Epidermal melanocyte (primary cell): ENCODE data around the gene LRRC8C.
"Not testable (repeated sequence)": the region's sequence is repeated elsewhere in the genome, so short reads cannot be mapped to it uniquely, and the experiment has no call there.

Source experiments
- DNase-seq: peaks from one replicate; pipeline ENCODE4 v3.0.0; 2011; ENCODE audit warnings: low spot score; ENCODE audit not compliant: insufficient read length

Gene LRRC8C

GRCh38 chr1:89702520-89703045, 69.7 kb downstream of the LRRC8C start:
- DNase-seq, result no peak

GRCh38 chr1:89703469-89703868, 70.5 kb downstream of the LRRC8C start:
- no peak for DNase-seq

- DNase-seq, result no peak
These were observed 71.1 kb downstream of the LRRC8C start for GRCh38 chr1:89704014-89704413.

- DNase-seq, result not testable (repeated sequence)
These were observed 72.0 kb downstream of the LRRC8C start for GRCh38 chr1:89704885-89705284.

- DNase-seq, result no peak
These were observed 73.2 kb downstream of the LRRC8C start for GRCh38 chr1:89705901-89706699.

- no peak for DNase-seq
These were observed 73.7 kb downstream of the LRRC8C start for GRCh38 chr1:89706700-89707012.

- no peak for DNase-seq
These were observed 75.9 kb downstream of the LRRC8C start for GRCh38 chr1:89708751-89709375.

- DNase-seq, result no peak
These were observed 77.7 kb downstream of the LRRC8C start for GRCh38 chr1:89710498-89711139.

- no peak for DNase-seq
These were observed 78.3 kb downstream of the LRRC8C start for GRCh38 chr1:89711140-89711778.

GRCh38 chr1:89712420-89712819, 79.5 kb downstream of the LRRC8C start:
- DNase-seq, result no peak

GRCh38 chr1:89715677-89716076, 82.8 kb downstream of the LRRC8C start:
- DNase-seq, result no peak

- no peak for DNase-seq
These were observed 86.8 kb downstream of the LRRC8C start for GRCh38 chr1:89719502-89720306.

- DNase-seq, result no peak
These were observed 87.9 kb downstream of the LRRC8C start for GRCh38 chr1:89720839-89721238.

GRCh38 chr1:89721351-89721750, 88.4 kb downstream of the LRRC8C start:
- no peak for DNase-seq

- DNase-seq, result no peak
These were observed 90.2 kb downstream of the LRRC8C start for GRCh38 chr1:89723144-89723543.

GRCh38 chr1:89723863-89724262, 90.9 kb downstream of the LRRC8C start:
- DNase-seq, result no peak

- DNase-seq, result no peak
These were observed 91.6 kb downstream of the LRRC8C start for GRCh38 chr1:89724369-89725010.

- no peak for DNase-seq
These were observed 92.1 kb downstream of the LRRC8C start for GRCh38 chr1:89725011-89725370.

- DNase-seq, result no peak
These were observed 92.7 kb downstream of the LRRC8C start for GRCh38 chr1:89725631-89726030.

- no peak for DNase-seq
These were observed 94.8 kb downstream of the LRRC8C start for GRCh38 chr1:89727517-89728312.
